HG03095 (cell line): ENCODE data around the gene RAP1GAP2.

ENCODE experiments used
- ATAC-seq: cut with Tn5 transposase; IDR thresholded peaks from one replicate; pipeline ENCODE4 v1.9.1; 2021; ENCODE audit warnings: moderate library complexity; ENCODE audit not compliant: unreplicated experiment

RAP1GAP2 gene

DNA sequence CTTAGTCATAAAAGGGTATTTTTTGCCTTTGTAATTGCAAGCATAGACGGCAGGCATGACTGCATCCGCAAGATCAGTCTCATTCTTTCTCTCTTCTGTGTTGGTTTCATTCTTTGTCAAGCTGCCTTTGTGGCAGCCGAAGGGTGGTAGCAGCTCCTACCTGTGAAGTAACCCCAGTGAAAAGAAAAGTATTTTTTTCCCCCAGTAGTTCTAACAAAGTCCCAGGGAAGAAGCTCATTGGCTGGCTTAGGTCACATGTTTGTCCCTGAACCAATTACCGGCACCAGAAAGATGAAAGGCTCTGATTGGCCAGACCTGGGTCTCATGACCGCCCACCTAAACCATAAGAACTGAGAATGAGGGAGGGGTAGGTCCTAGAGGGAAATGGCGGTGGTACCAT lies 110.7 kb downstream of the RAP1GAP2 start:
- ATAC-seq: no peak

DNA sequence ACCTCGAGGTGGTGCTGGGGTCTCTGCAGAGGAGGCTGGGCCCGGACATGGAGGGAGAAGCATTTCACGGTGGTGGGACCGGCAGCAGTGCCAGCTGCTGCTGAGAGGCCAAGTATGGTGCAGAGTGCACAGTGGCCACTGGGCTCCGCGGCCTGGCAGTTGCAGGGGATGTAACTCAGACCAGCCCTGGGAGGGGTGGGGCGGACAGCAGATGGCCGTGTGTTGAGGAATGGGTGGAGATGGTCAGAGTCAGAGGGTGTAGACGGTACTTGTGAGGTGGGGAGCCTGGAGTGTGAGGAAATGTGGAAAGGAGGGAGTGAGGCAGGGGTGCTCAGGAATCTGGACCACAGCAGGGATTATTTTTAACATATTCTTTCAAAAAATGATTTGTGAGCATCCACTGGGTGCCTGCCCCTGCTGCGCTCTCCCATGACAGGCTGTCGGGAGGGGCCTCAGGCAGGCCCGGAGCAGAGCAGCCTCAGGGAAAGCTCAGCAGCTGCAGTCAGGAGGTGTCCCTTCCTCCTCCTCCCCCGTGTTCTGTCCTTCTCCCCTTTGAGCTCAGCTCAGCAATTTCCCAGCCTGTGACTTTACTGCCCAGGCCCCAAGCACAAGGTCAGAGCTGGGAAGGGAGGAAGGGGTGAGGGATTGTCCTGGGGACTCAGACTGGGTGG lies 113.1 kb downstream of the RAP1GAP2 start:
- ATAC-seq: no peak

DNA sequence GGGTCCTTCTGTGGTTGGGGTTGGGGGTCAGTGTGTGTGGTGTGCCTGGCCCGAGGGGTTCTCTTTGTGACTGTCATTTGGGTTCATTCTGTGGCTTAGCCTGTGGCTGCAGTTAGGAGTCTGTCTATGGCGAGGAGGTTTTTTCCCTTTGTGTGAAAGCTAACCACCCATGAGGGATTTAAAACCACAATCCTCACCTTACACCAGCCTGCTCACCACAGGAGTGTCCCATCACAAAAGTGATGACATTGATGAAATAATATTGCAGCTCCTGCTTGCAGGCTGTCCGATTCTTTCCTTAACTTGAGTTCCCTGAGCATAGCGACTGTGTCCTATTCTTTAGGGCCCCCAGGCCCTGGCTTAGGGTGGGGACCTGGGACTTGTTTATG lies 113.6 kb downstream of the RAP1GAP2 start:
- no peak for ATAC-seq

DNA sequence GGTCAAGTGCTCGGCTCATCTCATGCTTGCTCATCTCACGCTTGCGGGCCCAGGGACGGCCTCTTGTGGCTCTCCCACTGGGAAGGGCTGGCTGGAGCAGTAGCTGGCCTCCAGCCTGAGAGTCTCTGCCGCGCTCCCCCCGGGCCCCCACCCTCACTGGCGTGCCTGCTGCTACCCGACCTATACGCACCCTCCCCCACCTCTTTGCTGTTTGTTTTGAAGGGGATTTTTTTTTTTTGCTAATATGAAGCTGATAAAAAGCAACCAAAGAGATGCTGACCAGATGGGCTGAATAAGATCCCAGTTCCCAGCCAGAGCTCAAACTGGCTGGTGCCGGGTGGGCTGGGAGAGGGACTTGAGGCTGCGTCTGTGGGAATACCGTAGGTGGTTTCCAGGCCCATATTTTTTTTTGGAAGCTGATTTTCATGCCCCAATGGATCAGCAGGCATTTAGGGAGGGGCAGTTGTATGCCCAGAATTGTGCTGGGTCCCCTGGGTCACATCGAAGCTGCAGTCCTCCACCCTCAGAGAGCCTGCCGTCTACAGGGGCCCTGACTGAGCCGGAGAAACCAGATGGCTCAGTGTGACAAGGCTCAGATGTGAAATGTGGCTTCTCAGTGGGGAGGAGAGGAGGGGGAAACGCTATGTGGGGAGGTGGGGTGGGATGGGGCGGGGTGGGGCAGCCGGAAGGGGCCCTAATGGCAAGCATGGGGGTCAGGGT lies 115.0 kb downstream of the RAP1GAP2 start:
- no peak for ATAC-seq

DNA sequence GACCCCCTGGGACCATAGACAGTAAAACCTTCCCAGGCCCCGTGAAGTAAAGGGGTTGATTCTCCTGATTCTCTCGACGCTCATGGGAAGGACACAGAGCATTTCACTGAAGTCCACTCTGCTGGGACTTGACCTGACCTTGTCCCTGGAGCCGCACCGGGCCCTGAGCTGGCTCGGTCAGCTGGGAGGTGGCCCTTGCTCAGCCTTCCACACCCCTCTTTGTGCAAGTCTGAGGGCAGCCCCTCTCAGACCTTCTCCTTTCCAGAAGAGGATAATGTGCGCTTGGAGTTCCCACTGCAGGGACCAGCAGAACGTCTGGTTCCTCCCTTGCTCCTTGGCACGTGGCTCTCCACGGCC lies 115.5 kb downstream of the RAP1GAP2 start:
- no peak for ATAC-seq

DNA sequence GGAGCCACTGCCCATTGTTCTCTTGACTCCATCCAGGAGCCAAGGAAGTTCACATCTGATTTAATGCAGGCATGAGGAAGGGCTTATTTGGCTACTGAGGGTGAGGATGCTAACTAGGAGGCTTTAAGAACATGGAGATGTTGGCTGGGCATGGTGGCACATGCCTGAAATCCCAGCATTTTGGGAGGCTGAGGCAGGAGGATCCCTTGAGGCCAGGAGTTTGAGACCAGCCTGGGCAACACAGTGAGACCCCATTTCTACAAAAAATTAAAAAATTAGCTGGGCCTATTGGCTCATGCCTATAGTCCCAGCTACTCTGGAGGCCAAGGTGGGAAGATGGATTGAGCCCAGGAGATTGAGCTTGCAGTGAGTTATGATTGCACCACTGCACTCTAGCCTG lies 116.5 kb downstream of the RAP1GAP2 start:
- ATAC-seq: no peak

DNA sequence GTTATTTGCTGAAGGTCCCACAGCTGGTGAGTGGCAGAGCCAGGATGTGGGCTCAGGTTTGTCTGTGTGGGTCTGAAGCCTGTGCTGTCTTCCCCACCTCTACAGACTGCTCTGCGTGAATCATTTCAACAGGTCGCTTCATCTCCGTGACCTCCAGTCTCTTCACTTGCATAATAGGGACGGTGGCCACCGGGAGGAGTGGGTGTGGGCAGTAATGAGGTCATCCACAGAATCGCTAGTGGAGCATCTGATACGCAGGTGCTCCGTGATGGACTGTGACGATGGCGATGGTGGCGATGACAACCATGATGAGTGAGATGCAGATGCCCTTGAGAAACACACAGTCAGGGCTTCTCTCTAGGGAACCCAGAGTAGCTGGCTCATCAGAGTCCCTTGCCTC lies 120.2 kb downstream of the RAP1GAP2 start:
- no peak for ATAC-seq

DNA sequence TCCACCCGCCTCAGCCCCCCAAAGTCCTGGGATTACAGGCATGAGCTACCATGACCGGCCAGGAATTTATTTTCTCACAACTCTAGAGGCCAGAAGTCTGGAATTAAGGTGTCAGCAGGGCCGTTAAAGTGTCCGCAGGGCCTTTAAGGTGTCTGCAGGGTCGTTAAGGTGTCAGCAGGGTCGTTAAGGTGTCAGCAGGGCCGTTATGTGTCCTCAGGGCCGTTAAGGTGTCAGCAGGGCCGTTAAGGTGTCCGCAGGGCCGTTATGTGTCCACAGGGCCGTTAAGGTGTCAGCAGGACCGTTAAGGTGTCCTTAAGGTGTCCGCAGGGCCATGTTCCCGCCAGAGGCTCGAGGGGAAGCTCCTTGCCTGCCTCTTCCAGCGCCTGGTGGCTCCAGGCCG lies 125.2 kb downstream of the RAP1GAP2 start:
- no peak for ATAC-seq

DNA sequence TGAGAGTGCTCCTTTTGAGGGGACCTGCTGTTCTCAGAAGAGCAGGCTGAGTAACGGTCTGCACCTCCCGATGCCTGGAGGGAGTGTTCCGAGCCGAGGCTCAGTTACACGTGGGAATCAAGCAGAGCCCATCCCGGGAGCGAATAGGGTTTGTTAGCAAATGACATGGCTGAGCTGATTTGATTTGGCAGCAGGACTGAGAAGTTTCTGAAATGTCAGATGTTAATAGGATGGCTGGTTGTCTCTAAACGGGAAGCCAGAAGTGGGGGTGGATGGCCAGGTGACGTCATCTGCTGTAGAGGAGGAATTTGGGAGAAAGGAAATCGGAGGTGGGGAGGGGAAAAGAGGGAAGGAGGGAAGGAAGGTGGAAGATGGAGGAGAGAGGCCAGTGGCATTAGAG lies 128.0 kb downstream of the RAP1GAP2 start:
- ATAC-seq: no peak

DNA sequence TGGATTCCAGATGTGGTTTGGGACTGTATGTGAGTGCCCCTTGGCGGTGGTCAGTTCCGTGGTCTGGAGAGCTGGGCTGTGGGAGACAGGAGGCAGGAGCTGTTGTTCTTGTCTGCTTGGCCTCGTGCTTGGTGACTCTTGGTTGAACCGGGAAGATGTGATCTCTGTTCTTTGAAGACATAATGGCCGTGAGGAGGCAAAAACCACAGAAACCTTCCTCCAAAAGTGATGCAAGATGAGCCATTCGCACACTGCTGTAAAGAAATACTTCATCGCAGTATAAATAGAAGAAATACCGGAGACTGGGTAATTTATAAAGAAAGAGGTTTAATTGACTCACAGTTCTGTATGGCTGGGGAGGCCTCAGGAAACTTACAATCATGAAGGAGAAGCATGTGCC lies 128.8 kb downstream of the RAP1GAP2 start:
- no peak for ATAC-seq

DNA sequence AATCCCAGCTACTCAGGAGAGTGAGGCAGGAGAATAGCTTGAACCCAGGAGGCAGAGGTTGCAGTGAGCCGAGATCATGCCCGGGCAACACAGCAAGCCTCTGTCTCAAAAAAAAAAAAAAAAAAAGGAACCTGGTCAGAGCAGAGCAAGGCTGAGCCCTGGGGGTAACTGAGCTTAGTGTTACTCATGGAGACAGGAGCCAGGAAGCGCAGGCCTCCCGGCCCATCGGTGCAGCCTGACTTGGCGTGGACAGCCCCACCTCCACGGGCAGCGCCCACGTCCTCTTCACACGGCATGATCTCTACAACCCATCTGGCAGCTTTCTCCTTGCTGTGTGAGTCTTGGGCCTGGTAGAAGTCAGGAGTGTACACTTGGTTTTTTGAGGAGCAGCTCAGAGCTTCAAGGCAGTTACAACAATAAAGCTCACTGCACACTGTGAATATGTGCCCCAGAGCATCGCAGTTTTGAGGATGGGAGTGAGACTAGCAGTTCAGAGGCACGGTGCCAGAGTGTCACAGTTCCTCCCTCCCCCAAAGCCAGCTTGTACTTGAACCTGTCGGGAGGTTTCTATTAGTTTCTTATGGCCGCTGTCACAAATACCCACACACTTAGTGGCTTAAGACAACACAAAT lies 129.9 kb downstream of the RAP1GAP2 start:
- ATAC-seq: no peak

DNA sequence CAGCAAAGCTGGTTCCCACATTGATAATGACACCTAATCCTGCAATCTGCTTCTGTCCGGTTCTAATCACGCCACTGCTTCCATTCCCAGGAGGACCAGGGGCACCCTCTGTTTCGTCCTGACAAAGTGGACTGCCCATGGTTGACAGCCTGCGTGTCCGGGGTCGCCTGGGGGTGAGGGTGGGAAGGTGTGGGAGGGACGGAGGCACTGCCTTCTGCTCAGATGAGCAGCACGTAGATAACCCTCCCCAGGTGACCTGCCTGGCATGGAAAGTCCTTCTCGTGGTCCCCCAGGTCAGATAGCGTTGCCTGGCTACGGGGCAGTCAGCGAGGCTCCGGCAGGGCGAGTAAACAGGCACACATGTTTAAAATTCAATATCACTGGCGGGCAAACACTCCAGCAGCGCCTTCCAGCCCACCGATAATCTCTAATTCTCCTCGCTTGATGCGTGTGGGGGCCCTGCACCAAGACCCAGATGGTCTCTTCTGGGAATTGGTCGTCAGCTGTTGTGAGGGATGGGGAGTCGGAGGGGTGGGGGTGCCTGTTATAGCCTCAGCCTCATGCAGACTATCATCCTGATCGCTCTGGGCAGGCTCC lies 132.2 kb downstream of the RAP1GAP2 start:
- ATAC-seq: no peak

DNA sequence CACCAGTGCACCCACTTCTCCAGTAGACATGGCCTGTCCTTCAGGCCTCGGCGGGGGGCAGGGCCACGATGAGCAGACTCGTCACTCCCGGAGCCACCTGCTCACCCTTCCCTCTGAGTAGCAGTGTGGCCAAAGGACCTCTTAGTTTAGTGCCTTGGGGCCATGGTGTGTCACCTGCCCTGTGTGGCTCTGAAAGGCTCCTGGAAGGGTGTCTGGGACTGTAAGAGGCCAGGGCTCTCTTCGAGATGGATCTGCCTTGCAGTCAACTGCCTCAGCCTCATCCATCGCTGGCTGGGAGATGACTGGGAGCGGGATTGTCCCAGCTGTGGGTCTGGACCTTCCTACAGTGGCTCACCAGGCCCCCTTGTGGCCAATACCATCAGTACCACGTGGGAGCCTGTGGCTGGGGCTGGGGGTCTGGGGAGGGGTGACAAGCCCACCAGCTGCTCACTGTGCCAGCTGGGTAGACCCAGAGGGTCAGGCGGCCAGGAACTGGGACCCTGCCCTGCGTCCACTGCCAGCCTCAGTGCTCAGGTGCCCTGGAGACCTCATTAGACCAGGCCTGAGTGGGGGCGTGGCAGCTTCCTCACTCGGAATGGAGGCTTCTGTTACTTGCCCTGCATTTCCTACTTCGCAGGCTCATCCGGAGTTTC lies 133.8 kb downstream of the RAP1GAP2 start:
- ATAC-seq: no peak

DNA sequence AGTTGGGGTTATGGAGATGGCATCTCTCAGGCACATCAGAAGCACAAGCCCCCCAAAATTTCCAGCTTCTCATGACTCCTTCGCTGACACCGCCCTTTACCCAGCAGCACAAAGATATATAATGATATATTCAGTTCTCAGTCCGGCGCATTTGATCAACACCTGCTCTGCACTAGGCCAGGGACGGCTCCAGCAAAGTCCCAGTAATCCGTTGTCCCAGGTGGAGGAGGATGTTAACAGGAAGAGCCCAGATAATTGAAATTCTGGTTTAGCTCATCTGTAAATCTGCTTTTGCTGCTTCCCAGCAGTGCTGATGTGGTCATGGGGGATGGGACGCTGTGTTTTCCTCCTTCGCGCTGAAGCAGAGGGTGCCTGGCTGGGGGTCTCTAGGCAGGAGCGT lies 135.6 kb downstream of the RAP1GAP2 start:
- ATAC-seq: no peak

DNA sequence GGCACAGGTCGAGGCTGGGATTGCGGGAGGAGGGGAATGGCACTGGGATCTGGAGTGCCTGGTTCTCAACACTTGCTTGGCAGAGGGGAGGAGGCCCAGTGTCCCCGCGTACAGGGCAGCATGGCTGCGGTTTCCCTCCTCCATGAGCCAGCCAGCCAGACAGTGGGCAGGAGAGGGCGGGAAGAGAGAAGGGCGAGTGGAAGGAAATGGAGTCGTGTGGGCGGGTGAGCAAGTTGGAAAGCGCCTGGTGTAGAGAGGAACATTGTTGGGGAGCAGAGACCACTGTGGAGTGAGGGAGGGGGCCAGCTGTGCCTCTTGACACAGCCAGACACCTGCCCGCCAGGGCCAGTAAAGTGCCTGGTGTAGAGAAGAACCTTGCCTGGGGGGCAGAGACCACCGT lies 136.7 kb downstream of the RAP1GAP2 start:
- no peak for ATAC-seq

DNA sequence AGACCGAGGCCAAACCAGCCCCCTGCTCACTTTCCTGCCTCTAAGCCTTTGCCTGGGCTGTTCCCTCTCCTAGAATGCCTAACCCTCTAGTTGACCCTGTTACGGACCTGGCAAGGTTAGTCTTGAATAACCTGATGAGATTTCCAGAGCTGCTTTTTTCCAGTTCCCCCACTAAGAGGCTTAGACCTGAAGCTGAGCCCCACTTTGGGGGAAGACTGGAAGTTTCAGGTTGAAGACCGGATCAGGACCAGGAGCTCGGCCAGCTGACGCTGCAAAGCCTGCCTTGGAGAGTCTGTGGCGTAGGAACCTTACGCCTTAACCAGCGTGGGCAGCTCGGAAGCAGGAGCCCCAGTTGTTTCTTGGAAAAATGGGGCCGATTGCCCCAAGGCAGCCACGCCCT lies 137.4 kb downstream of the RAP1GAP2 start:
- ATAC-seq: no peak

DNA sequence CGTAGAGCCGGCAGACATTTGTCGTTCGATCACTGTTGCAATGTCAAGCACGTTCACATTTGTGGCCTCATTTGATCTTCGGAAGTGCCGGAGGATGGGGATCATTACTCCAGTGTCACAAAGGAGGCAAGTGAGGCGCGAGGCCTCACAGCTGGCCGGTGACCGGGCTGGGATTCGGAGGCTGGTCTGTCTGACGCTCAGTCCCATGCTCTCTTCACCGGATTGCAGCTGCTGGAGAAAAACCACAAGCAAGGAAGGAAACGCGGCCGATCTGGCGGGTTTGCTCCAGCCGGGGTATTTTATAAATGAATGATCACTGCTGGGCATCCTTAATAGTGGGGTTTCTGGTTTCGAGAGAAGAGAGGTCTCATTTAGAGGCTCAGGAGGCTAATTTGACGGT lies 139.4 kb downstream of the RAP1GAP2 start:
- ATAC-seq: no peak

DNA sequence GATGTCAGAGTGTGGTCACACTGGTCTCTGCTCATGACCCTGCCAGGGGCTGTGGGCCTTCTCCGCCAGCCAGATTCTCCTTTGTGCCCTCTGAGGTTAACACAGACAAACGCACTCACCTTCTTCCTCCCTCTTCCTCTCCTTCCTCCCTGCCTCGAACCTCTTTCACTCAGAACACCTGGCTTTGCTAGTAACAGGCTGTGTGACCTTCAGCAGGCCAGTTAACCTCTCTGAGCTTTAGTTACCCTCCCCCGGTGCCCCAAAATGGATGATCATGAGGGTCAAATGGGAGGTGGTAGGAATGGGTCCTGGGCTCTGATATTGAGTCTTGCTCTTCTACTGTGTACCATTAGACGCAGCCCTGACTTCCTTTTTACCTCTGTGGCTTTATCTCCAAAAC lies 140.1 kb downstream of the RAP1GAP2 start:
- no peak for ATAC-seq

DNA sequence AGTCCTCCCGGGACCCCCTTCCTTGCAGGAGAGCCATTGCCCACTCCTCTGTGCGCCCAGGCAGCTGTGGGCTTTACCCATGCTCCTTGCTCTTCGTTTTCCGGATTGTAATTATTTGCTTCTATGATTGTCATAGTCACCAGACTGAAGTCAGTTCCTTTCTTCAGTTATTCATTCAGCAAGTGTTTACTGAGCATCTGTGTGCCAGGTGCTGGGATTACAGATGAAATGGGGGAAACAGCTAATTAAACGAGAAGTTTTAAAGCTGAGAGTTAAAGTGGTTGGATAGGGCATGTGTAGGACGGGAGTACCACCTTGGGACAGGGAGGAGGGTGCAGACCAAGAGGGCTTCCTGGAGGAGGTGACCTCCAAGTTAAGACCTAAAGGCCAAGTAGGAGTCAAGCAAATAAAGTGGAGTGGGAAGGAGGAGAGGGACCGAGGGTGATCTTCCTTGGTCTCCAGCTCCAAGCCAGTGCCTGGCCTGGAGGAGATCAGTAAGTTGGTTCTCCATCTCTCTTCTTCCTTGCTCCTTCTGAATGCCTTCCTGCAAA lies 140.6 kb downstream of the RAP1GAP2 start:
- ATAC-seq: no peak

DNA sequence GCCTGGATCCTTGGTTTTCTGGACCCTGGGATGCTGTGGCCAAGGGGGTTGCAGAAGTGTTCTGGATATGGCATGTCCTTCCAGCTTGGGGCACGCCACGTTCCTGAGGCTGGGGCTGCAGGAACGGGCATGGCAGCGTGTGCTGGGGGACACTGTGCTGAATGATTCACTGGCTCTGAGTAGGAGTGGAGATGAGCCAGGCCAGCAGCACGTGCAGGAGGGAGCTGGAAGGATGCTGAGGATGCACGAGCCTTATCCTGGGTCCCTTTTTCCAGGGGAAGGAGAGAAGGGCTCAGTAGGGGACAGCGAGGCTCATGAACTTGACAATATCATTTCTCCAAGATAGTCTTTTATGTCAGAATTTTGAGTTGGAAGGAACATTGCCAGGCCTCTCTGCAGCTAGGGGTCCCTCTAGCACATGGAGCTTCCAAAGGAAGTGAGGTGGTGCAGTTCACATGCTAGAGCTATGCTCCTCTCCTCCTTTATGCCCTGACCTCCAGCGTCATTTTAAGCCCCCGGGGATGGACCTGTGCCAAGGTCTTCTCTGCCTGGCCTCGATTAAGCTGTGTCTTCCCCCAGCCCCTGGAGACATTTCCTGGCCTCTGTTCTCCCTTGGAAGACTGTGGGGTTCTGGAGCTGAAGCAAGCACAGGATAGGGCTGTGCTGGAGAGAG lies 141.2 kb downstream of the RAP1GAP2 start:
- no peak for ATAC-seq
